HG02938 (cell line): ENCODE measurements around the gene MPRIP.

Experiments
- ATAC-seq: cut with Tn5 transposase; IDR thresholded peaks from one replicate; pipeline ENCODE4 v1.9.1; 2021; ENCODE audit warnings: mild to moderate bottlenecking, moderate library complexity; ENCODE audit not compliant: unreplicated experiment

The MPRIP gene

DNA sequence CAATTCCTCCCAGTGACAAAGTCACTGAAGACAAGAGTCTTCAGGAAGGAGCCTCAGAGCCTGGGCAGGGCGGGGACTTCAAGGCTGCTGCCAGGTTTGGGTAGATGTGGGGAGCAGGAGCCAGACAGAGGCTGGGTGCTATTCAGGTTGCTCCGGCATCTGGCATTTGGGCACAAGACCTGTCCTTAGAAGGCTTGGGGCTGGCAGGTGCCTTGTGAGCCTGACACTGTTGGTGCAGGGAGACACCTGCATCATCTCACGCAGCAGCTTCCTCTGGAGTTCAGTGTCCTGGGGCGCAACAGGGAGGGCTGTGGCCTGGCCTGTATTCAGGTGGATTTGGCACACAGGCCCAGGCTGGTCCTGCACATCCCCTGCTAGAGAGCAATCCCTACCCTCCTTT, 65.0 kb downstream of the MPRIP start:
- no peak for ATAC-seq

- no peak for ATAC-seq
Measured at GRCh38 chr17:17107891-17108431, 65.7 kb downstream of the MPRIP start.

DNA sequence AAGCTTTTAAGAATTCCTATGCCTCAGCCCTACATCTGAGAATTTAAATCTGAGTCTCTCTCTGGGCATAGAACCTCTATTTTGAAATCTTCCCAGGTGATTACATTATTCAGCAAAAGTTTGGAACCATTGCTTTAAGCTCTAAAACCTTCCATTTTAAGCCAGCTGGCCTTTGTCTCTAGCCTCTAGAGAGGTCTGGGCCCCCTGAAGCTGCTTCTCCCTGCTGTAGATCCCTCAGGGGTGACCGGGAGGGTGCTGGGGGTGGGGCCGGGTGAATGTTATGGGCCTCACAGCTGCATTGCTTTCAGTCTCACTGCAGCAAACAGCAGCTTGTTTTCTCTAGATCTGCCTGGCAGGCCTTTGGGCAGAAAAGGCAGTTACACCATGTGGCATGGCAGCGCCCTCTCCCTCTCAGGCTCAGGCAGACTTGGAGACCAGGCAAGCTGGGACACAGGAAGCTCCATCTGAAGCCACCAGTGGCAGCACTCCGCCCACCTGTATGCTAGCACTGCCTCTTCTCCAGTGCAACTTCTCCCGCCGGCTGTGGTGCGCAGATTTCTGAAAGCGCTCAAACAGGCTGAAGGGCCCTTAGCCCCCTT, 66.3 kb downstream of the MPRIP start:
- no peak for ATAC-seq

GRCh38 chr17:17109256-17109655, 67.0 kb downstream of the MPRIP start:
- ATAC-seq, result no peak

- no peak for ATAC-seq
Measured at GRCh38 chr17:17109907-17110306, 67.7 kb downstream of the MPRIP start.

DNA sequence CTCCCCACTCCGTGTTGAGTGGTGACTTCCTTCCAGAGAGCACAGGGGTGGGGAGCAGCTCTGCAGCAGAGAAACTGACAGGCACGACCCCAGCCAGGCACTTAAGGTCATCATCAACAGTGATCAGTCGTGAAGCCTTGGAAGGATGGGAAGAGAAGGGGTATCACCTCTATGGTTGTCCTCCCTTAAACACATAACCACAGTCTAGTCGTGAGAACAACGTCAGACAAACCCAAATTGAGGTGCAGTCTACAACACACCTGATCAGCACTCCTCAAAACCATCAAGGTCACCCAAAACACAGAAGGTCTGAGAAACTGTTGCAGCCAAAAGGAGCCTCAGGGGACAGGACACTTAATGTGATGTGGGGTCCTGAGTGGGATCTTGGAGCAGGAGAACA, 68.3 kb downstream of the MPRIP start:
- ATAC-seq, result no peak

- no peak for ATAC-seq
Measured at GRCh38 chr17:17111401-17112393, 69.4 kb downstream of the MPRIP start.

DNA sequence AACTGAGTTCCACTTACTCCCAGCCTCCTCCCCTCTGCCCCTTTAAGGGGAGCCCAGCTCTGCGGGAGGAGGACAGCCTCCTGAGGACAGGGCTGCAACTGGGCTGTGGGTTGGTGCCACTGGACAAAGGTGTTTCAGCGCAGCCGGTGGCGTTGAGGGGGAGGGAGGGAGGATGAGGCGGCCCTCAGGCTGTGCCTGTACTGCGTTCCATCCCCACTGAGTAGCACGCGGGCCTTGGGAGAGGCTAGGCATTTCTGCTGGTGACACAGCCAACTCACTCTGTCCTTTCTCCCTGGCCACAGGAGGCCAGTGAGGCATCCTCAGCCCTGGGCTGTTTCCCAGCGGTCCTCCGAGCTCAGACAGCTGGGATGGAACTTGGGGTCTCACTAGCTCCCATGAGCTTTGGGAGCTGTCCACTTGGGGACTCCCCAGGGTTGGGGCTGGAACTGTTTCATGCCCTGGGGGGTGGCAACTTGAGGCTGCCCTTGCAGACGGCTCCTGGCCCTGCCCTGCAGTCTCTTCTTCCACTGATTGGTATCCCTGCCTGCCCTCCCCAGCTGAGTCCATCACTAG, 70.5 kb downstream of the MPRIP start:
- ATAC-seq, result no peak

DNA sequence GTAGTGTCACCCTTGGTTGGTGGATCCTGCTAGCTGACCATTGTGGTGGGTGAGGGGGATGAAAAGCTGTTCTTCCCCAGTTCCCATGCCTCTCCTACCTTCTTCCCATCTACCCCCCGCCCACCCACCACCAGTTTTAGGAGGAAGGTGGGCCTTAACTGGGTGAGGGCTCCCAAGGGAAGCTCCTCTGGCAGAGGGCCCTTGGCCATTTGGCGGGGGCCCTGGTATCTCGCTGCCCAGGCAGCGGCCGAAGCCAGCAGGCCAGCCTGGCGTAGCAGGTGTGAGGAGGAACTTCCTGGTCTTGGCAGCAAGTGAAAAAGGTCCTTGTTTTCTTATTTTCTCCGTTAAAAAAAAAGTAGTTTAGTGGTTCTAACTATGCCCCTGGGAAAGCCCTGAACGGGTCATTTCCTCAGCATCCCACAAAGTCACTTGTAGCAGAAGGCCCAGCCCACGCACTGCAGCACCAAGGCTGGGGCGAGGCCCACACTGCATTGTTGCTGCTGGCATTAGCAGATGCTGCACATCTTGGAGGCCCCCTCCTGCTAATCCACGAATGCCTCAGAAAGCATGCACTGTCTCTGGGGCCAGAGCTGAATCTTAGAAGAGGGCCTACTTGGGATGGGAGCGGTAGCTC, 72.5 kb downstream of the MPRIP start:
- no peak for ATAC-seq

DNA sequence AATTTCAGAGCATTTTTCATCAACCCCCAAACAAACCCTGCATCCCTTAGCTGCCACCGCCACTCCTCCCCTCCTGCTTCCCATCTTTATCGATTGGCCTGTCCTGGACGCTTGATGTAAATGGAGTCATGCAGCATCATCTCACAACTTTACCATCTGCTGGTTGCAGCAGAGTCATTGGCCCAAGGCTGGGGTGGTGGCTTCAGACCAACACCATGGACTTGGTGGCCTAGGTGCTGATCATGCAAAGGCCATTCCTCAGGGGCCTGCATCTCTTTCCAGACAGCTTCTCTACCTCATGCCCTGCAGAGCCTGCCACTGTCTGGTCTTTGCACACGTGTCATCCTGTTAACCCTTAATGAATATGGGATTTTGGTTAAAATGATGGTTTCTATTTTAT, 73.4 kb downstream of the MPRIP start:
- ATAC-seq, result no peak

DNA sequence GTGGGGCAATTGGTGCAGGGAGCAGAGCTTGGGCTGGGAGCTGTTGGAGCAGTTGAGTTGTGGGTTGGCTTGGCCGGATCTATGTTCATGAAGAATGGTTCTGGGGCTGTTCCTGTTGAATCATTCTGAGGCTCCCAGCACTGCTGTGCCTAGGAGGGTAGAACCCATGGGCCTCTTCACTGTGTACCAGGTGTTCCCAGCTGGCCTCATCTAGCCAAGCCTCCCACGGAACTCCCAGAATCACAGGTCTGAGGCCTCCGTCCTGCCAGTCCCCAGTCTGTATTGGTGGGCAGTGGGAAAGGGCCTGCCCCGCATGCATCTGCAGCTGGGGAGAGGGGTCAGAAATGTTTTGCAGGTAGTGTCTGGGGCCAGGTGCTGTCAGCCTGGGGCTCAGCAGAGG, 74.1 kb downstream of the MPRIP start:
- no peak for ATAC-seq

GRCh38 chr17:17117923-17118322, 75.7 kb downstream of the MPRIP start:
- no peak for ATAC-seq

DNA sequence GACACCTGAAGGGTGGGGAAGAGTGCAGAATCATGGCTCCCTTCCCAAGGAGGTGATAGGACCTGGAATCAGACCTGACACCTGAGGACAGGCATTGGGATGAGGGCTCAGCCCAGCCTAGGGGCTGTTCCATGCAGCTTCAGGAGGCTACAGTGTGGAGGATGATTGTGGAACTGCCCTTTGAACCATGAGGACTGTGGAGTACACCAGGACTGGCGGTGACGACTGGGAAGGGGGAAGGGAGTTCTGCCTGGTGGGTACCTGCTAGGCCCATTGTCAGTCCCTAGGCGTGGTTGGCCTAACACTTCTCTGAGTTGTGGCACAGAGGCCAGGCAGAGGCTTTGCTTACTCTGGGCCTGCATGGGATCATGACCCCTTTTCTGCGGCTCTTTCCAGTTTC, 76.1 kb downstream of the MPRIP start:
- no peak for ATAC-seq

- no peak for ATAC-seq
Measured at GRCh38 chr17:17119106-17119505, 76.8 kb downstream of the MPRIP start.

DNA sequence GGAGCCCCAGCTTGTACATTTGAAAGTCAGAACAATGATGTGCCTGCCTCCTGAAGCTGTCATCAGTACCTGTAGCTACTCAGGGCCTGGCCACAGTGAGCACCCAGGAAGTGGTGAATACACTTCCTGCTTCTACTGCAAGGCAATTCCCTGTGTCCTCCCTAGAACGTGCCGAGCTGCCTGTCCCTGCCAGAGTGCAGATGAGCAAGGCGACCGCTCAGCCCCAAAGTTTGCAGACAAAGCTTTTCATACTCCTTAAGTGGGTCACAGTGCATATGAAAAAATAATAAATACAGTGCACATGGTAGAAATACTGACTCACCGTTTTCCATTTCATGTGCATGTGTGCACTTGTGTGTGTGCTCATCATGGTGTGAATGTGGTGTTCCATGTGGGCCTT, 77.3 kb downstream of the MPRIP start:
- ATAC-seq, result peak; percentile 49

- no peak for ATAC-seq
Measured at GRCh38 chr17:17120294-17120693, 78.0 kb downstream of the MPRIP start.

DNA sequence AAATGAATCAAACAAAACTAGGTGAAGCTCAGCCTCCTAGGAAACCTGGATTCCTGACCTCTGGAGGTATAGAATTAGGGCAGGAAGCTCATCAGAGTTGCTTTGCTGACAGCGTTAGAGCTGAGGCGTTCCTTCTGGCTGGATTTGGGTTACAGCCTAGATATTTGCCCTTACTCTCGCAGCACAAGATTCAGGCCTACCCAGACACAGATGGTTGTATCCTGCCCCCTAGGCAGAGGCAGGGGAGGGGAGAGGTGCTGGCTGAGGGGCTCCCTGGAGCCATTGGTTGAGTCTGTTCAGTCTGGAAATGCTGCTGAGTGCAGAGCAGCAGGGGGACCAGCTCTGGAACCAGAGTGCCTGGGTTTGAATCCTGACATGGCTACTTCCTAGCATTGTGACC, 78.4 kb downstream of the MPRIP start:
- ATAC-seq, result no peak

GRCh38 chr17:17121162-17121561, 78.9 kb downstream of the MPRIP start:
- ATAC-seq, result no peak

- no peak for ATAC-seq
Measured at GRCh38 chr17:17122781-17123483, 80.7 kb downstream of the MPRIP start.

- ATAC-seq, result no peak
Measured at GRCh38 chr17:17124341-17124740, 82.1 kb downstream of the MPRIP start.
